ENCODE measurements around the gene SATB1. TPM values are rescaled to one million over a fixed set of nuclear protein-coding genes. Genes with fewer than 3 reads are reported as not detected.

SATB1 gene
- total RNA-seq, 1 donor from 2014 or later, result 30.2 TPM

GRCh38 chr3:18409266-18409665, 15.9 kb downstream of the SATB1 start:
- Histone ChIP-seq H3K4me3 (no peak overlapping the region), H3K27me3 (ENCODE audit: low read depth) (no peaks in the 10 kb centered on the region), H3K4me1 (no peaks in the 10 kb centered on the region), H3K9me3 (no peaks in the 10 kb centered on the region), H3K36me3 (peaks cover 17% of the 10 kb centered on the region), H3K27ac (no peak overlapping the region)
- TF ChIP-seq, protein P1, sequence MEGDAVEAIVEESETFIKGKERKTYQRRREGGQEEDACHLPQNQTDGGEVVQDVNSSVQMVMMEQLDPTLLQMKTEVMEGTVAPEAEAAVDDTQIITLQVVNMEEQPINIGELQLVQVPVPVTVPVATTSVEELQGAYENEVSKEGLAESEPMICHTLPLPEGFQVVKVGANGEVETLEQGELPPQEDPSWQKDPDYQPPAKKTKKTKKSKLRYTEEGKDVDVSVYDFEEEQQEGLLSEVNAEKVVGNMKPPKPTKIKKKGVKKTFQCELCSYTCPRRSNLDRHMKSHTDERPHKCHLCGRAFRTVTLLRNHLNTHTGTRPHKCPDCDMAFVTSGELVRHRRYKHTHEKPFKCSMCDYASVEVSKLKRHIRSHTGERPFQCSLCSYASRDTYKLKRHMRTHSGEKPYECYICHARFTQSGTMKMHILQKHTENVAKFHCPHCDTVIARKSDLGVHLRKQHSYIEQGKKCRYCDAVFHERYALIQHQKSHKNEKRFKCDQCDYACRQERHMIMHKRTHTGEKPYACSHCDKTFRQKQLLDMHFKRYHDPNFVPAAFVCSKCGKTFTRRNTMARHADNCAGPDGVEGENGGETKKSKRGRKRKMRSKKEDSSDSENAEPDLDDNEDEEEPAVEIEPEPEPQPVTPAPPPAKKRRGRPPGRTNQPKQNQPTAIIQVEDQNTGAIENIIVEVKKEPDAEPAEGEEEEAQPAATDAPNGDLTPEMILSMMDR (IDR thresholded peaks at IDR 0.05), result no peak
- intact Hi-C loops (cut with DNase I), result no loop called here
- no peak for ATAC-seq
- no peak for DNase-seq

GRCh38 chr3:18405141-18405540, 20.0 kb downstream of the SATB1 start:
- intact Hi-C loops (cut with DNase I), result no loop called here
- no peaks in the 10 kb centered on the region for H3K9me3 ChIP-seq
- no peak for ATAC-seq
- TF ChIP-seq, protein P1 (IDR thresholded peaks at IDR 0.05), result no peak
- H3K27me3 ChIP-seq (ENCODE audit: low read depth), result no peaks in the 10 kb centered on the region
- no peak overlapping the region for H3K4me3 ChIP-seq
- H3K27ac ChIP-seq, result no peak overlapping the region
- no peak for DNase-seq
- no peaks in the 10 kb centered on the region for H3K36me3 ChIP-seq
- no peaks in the 10 kb centered on the region for H3K4me1 ChIP-seq

DNA sequence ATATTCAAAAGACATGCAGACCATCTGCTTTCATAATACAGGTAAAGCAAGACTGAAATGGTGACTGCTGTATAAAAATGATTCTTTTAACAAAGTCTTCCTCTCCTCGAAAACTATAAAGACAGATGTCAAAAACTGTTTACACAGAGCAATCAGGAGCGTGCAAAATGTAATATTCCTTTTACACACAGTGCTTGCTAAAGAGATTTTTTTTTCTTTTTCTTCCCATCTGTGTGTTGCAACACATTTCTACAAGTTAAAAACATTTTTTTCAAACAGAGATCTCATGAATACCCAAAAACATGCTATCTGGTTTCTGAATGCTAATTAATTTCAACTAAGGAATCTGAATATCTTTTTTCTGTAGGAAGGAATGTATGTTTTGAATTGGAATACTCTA, 22.1 kb downstream of the SATB1 start:
- Histone ChIP-seq H3K4me3 (no peak overlapping the region), H3K27ac (no peak overlapping the region), H3K9me3 (no peaks in the 10 kb centered on the region), H3K27me3 (ENCODE audit: low read depth) (no peaks in the 10 kb centered on the region), H3K36me3 (peaks cover 3% of the 10 kb centered on the region), H3K4me1 (no peaks in the 10 kb centered on the region)
- intact Hi-C loops (cut with DNase I), result no loop called here
- DNase-seq, result no peak
- TF ChIP-seq, protein P1 (IDR thresholded peaks at IDR 0.05), result no peak
- ATAC-seq, result no peak

GRCh38 chr3:18402239-18402799, 22.8 kb downstream of the SATB1 start:
- intact Hi-C loops (cut with DNase I), result no loop called here
- Histone ChIP-seq H3K4me3 (no peak overlapping the region), H3K4me1 (no peaks in the 10 kb centered on the region), H3K36me3 (peaks cover 3% of the 10 kb centered on the region), H3K9me3 (no peaks in the 10 kb centered on the region), H3K27ac (no peak overlapping the region), H3K27me3 (ENCODE audit: low read depth) (no peaks in the 10 kb centered on the region)
- DNase-seq (no peak), ATAC-seq (no peak)
- TF ChIP-seq, protein P1 (IDR thresholded peaks at IDR 0.05), result no peak

DNA sequence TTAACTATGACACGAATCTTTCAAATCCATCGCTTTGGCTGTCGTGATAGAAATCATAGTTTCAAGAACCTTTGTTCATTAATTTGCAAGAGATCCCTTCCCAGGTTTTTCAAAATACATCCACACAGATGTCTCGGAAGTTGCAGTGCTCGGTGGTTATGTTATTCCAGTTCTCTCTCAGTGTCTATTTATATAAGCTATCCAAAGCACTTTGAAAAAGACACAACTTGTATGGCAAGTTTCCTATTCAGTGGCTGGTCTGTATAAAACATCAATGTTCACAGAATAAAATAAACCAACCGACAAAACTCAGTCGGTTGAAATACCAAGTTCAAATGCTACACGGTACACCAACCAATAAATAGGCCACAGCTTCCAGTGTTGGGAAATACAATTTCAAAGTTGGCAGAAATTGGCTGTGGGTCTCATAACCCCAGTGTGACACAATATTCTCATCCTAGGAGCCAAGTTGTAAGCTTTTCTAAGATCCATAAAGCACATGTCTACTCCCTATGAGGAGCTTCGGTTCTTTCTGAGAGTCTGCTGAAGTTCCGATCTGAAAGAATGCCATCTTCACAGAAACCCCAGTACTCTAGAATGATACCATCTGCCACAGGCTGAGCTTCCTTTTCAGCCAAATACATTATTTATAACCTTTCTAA, 23.7 kb downstream of the SATB1 start:
- Histone ChIP-seq H3K4me1 (no peaks in the 10 kb centered on the region), H3K27ac (no peak overlapping the region), H3K27me3 (ENCODE audit: low read depth) (no peaks in the 10 kb centered on the region), H3K9me3 (no peaks in the 10 kb centered on the region), H3K36me3 (peaks cover 6% of the 10 kb centered on the region), H3K4me3 (no peak overlapping the region)
- intact Hi-C loops (cut with DNase I), result no loop called here
- ATAC-seq (no peak), DNase-seq (no peak)
- TF ChIP-seq, protein P1 (IDR thresholded peaks at IDR 0.05), result no peak
